ENCODE results near the gene CCNB1.
"Not testable (repeated sequence)": the region's sequence is repeated elsewhere in the genome, so short reads cannot be mapped to it uniquely, and the experiment has no call there.

The CCNB1 gene

GRCh38 chr5:69187342-69187741, 20.4 kb downstream of the CCNB1 start:
- DNase-seq, result no peak

GRCh38 chr5:69188811-69189161, 21.8 kb downstream of the CCNB1 start:
- no peak for DNase-seq

- peak; percentile 90 for DNase-seq
These were observed 22.5 kb downstream of the CCNB1 start, which contains the start of gene CENPH for GRCh38 chr5:69189162-69190086. TSS of gene CENPH (plus strand) at chr5:69189583. CDS start at chr5:69189635, 52 bp downstream.

- no peak for DNase-seq
These were observed 35.5 kb downstream of the CCNB1 start for GRCh38 chr5:69202497-69202896.

GRCh38 chr5:69206528-69207190, 39.7 kb downstream of the CCNB1 start:
- DNase-seq, result no peak

GRCh38 chr5:69209602-69210001, 42.7 kb downstream of the CCNB1 start:
- DNase-seq, result no peak

- DNase-seq, result no peak
These were observed 44.2 kb downstream of the CCNB1 start for GRCh38 chr5:69211200-69211599.

GRCh38 chr5:69212022-69212421, 45.1 kb downstream of the CCNB1 start:
- DNase-seq, result no peak

- no peak for DNase-seq
These were observed 46.7 kb downstream of the CCNB1 start for GRCh38 chr5:69213513-69214215.

GRCh38 chr5:69217151-69217511, 50.2 kb downstream of the CCNB1 start:
- no peak for DNase-seq

GRCh38 chr5:69217548-69218526, 50.9 kb downstream of the CCNB1 start:
- DNase-seq, result peak; percentile 95

- DNase-seq, result no peak
These were observed 53.0 kb downstream of the CCNB1 start for GRCh38 chr5:69219939-69220338.

- DNase-seq, result not testable (repeated sequence)
These were observed 53.4 kb downstream of the CCNB1 start for GRCh38 chr5:69220371-69220770.

- DNase-seq, result not testable (repeated sequence)
These were observed 53.9 kb downstream of the CCNB1 start for GRCh38 chr5:69220833-69221232.

GRCh38 chr5:69224520-69224919, 57.6 kb downstream of the CCNB1 start:
- DNase-seq, result no peak

- DNase-seq, result no peak
These were observed 58.9 kb downstream of the CCNB1 start for GRCh38 chr5:69225860-69226259.

Measured in CD4-positive, alpha-beta T cell treated with Interleukin-15 for 1 hour (primary cell).